GM12865 (cell line): ENCODE data around the gene KLHL18.
"Not testable (repeated sequence)": the region's sequence is repeated elsewhere in the genome, so short reads cannot be mapped to it uniquely, and the experiment has no call there.

Source experiments
- DNase-seq: peaks from one replicate; pipeline ENCODE4 v3.0.0; 2010; ENCODE audit warnings: low read depth
- H3K4me3 ChIP-seq: 2 replicates; pipeline ENCODE4 v1.5.1; 2011; ENCODE audit warnings: mild to moderate bottlenecking, low read depth, low read length, control low read depth
- CTCF ChIP-seq: IDR thresholded peaks from 2 replicates; pipeline ENCODE4 v1.5.1; 2011; ENCODE audit warnings: low read length, control low read depth, low read depth, inconsistent platforms; ENCODE audit not compliant: insufficient read depth; ENCODE audit errors: missing control alignments

Gene KLHL18

GRCh38 chr3:47362701-47363100 lies 80.0 kb downstream of the KLHL18 start:
- TF ChIP-seq CTCF, result no peak
- H3K4me3 ChIP-seq, result no peak overlapping the region
- peak; percentile 28 for DNase-seq

- no peak for TF ChIP-seq CTCF
- no peak for DNase-seq
- H3K4me3 ChIP-seq, result no peak overlapping the region
Measured at GRCh38 chr3:47365213-47366153, 82.7 kb downstream of the KLHL18 start.

- no peak overlapping the region for H3K4me3 ChIP-seq
- TF ChIP-seq CTCF, result no peak
- DNase-seq, result no peak
Measured at GRCh38 chr3:47366833-47367232, 84.1 kb downstream of the KLHL18 start.

GRCh38 chr3:47367631-47368030 lies 84.9 kb downstream of the KLHL18 start:
- no peak for DNase-seq
- H3K4me3 ChIP-seq, result no peak overlapping the region
- no peak for TF ChIP-seq CTCF

- H3K4me3 ChIP-seq, DNase-seq: not testable (repeated sequence)
Measured at GRCh38 chr3:47370020-47370419, 87.3 kb downstream of the KLHL18 start.

- no peak overlapping the region for H3K4me3 ChIP-seq
- peak; percentile 53 for DNase-seq
- TF ChIP-seq CTCF, result peak; percentile 37
Measured at GRCh38 chr3:47370887-47371697, 88.3 kb downstream of the KLHL18 start.

- no peak for TF ChIP-seq CTCF
- no peak for DNase-seq
- H3K4me3 ChIP-seq, result no peak overlapping the region
Measured at GRCh38 chr3:47374587-47374986, 91.8 kb downstream of the KLHL18 start.
